ENCODE data around the gene MAP2K5. TPM values are rescaled to one million over a fixed set of nuclear protein-coding genes. Genes with fewer than 3 reads are reported as not detected.

The MAP2K5 gene
- total RNA-seq, 2 experiments from 2014 or later, result 22.2 to 27.9 TPM

GRCh38 chr15:67501836-67502461 is 40.6 kb upstream of the MAP2K5 start:
- no peaks in the 10 kb centered on the region for H3K4me1 ChIP-seq (ENCODE audit: insufficient read depth, low read length)
- H3K4me3 ChIP-seq (ENCODE audit: low read length), result no peak overlapping the region
- no peaks in the 10 kb centered on the region for H3K36me3 Mint-ChIP-seq (ENCODE audit: low read depth)
- no peak overlapping the region for H3K27ac ChIP-seq (ENCODE audit: low read depth in 1 of 2, low read length in 2 of 2)
- no peaks in the 10 kb centered on the region for H3K9me3 Mint-ChIP-seq
- no peaks in the 10 kb centered on the region for H3K27me3 ChIP-seq (ENCODE audit: control insufficient read depth in 1 of 2, insufficient read depth in 2 of 2, low read length in 2 of 2)
- ChIA-PET POLR2A (no interaction called here), CTCF (interaction anchor here (0.8 to 1.3 kb wide), 2 partner anchors 10 to 41 kb away, joined by 5 to 6 read pairs; partner anchors contain the start of gene MAP2K5)
- intact Hi-C loops (cut with DNase I, micrococcal nuclease), result loop anchor here (2.0 to 5.0 kb wide), 3 partner anchors 85 to 335 kb away; no protein-coding TSS in a partner anchor
- H3K36me3 ChIP-seq (ENCODE audit: insufficient read depth, low read length), result no peaks in the 10 kb centered on the region
- H3K9me3 ChIP-seq (ENCODE audit: control insufficient read depth in 1 of 2, insufficient read depth in 1 of 2, low read length in 2 of 2), result no peaks in the 10 kb centered on the region
- H3K27ac Mint-ChIP-seq, result no peak overlapping the region
- DNase-seq, result no peak
- ATAC-seq (ENCODE audit: poor library complexity), result no peak
- H3K4me3 Mint-ChIP-seq, result no peak overlapping the region
- no peaks in the 10 kb centered on the region for H3K4me1 Mint-ChIP-seq (ENCODE audit: low read depth)
- TF ChIP-seq, protein P1, sequence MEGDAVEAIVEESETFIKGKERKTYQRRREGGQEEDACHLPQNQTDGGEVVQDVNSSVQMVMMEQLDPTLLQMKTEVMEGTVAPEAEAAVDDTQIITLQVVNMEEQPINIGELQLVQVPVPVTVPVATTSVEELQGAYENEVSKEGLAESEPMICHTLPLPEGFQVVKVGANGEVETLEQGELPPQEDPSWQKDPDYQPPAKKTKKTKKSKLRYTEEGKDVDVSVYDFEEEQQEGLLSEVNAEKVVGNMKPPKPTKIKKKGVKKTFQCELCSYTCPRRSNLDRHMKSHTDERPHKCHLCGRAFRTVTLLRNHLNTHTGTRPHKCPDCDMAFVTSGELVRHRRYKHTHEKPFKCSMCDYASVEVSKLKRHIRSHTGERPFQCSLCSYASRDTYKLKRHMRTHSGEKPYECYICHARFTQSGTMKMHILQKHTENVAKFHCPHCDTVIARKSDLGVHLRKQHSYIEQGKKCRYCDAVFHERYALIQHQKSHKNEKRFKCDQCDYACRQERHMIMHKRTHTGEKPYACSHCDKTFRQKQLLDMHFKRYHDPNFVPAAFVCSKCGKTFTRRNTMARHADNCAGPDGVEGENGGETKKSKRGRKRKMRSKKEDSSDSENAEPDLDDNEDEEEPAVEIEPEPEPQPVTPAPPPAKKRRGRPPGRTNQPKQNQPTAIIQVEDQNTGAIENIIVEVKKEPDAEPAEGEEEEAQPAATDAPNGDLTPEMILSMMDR (IDR thresholded peaks at IDR 0.05), result no peak
- H3K27me3 Mint-ChIP-seq, result no peaks in the 10 kb centered on the region

- H3K27ac Mint-ChIP-seq, result no peak overlapping the region
- Histone ChIP-seq H3K27me3 (ENCODE audit: control insufficient read depth in 1 of 2, insufficient read depth in 2 of 2, low read length in 2 of 2) (no peaks in the 10 kb centered on the region), H3K36me3 (ENCODE audit: insufficient read depth, low read length) (no peaks in the 10 kb centered on the region), H3K4me3 (ENCODE audit: low read length) (no peak overlapping the region), H3K27ac (ENCODE audit: low read depth in 1 of 2, low read length in 2 of 2) (no peak overlapping the region), H3K9me3 (ENCODE audit: control insufficient read depth in 1 of 2, insufficient read depth in 1 of 2, low read length in 2 of 2) (no peaks in the 10 kb centered on the region), H3K4me1 (ENCODE audit: insufficient read depth, low read length) (no peaks in the 10 kb centered on the region)
- TF ChIP-seq, protein P1 (IDR thresholded peaks at IDR 0.05), result no peak
- ATAC-seq (ENCODE audit: poor library complexity) (no peak), DNase-seq (no peak)
- no peaks in the 10 kb centered on the region for H3K9me3 Mint-ChIP-seq
- ChIA-PET CTCF (interaction anchor here (0.6 kb wide), 1 partner anchor 811 kb away, joined by 4 read pairs; no protein-coding TSS in a partner anchor), POLR2A (no interaction called here)
- no peaks in the 10 kb centered on the region for H3K27me3 Mint-ChIP-seq
- H3K4me3 Mint-ChIP-seq, result no peak overlapping the region
- no peaks in the 10 kb centered on the region for H3K36me3 Mint-ChIP-seq (ENCODE audit: low read depth)
- H3K4me1 Mint-ChIP-seq (ENCODE audit: low read depth), result no peaks in the 10 kb centered on the region
- intact Hi-C loops (cut with DNase I, micrococcal nuclease), result loop anchor here (5.0 kb wide), 2 partner anchors 83 to 333 kb away; no protein-coding TSS in a partner anchor
Measured at GRCh38 chr15:67504056-67504455, 38.4 kb upstream of the MAP2K5 start.

DNA sequence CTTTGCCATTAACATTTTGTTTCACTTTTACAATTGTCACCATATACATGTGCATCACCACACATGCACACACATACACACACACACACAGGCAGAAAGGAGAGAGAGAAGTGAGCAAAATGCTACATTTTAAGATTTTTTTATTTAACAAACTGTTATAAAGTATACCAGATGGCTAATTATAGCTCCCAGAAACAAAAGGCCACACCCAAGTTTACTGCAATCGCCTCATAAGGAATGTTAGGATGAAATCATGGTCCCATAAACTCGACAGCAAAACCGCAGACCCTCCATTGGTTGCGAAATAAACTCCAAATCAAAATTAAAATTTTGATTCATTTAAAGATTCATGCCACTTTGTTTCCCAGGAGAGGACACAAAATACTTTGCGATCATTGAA is 37.7 kb upstream of the MAP2K5 start:
- ChIA-PET CTCF (no interaction called here), POLR2A (no interaction called here)
- Histone ChIP-seq H3K27ac (ENCODE audit: low read depth in 1 of 2, low read length in 2 of 2) (no peak overlapping the region), H3K36me3 (ENCODE audit: insufficient read depth, low read length) (no peaks in the 10 kb centered on the region), H3K4me1 (ENCODE audit: insufficient read depth, low read length) (no peaks in the 10 kb centered on the region), H3K9me3 (ENCODE audit: control insufficient read depth in 1 of 2, insufficient read depth in 1 of 2, low read length in 2 of 2) (no peaks in the 10 kb centered on the region), H3K27me3 (ENCODE audit: control insufficient read depth in 1 of 2, insufficient read depth in 2 of 2, low read length in 2 of 2) (no peaks in the 10 kb centered on the region), H3K4me3 (ENCODE audit: low read length) (no peak overlapping the region)
- DNase-seq (no peak), ATAC-seq (ENCODE audit: poor library complexity) (no peak)
- intact Hi-C loops (cut with DNase I, micrococcal nuclease), result loop anchor here (5.0 kb wide), 2 partner anchors 83 to 333 kb away; no protein-coding TSS in a partner anchor
- TF ChIP-seq, protein P1 (IDR thresholded peaks at IDR 0.05), result no peak
- no peaks in the 10 kb centered on the region for H3K27me3 Mint-ChIP-seq
- no peaks in the 10 kb centered on the region for H3K9me3 Mint-ChIP-seq
- no peaks in the 10 kb centered on the region for H3K4me1 Mint-ChIP-seq (ENCODE audit: low read depth)
- no peaks in the 10 kb centered on the region for H3K36me3 Mint-ChIP-seq (ENCODE audit: low read depth)
- no peak overlapping the region for H3K27ac Mint-ChIP-seq
- H3K4me3 Mint-ChIP-seq, result no peak overlapping the region

All from CD4-positive, alpha-beta T cell (primary cell).